H9 (cell line): ENCODE results near the gene SMTNL2. TPM values are rescaled to one million over a fixed set of nuclear protein-coding genes. Genes with fewer than 3 reads are reported as not detected.

Source experiments
- DNase-seq: peaks from one replicate; pipeline ENCODE4 v3.0.0-alpha.2; 2017
- H2AFZ ChIP-seq: one replicate; pipeline ENCODE4 v1.6.1; 2013; ENCODE audit warnings: mild to moderate bottlenecking, low read length, control low read depth, moderate library complexity
- H2AK5ac ChIP-seq: 2 replicates; pipeline ENCODE4 v1.6.1; 2013; ENCODE audit warnings: low read length, control low read depth, mixed read lengths; ENCODE audit not compliant: insufficient read length
- H2BK120ac ChIP-seq: one replicate; pipeline ENCODE4 v1.6.1; 2013; ENCODE audit warnings: low read depth, mild to moderate bottlenecking, low read length, control low read depth, inconsistent platforms; ENCODE audit not compliant: poor library complexity, severe bottlenecking
- H2BK12ac ChIP-seq: 2 replicates; pipeline ENCODE4 v1.6.1; 2013; ENCODE audit warnings: low read length, control low read depth, mixed read lengths, low read depth; ENCODE audit not compliant: insufficient read length
- H2BK15ac ChIP-seq: 2 replicates; pipeline ENCODE4 v1.6.1; 2013; ENCODE audit warnings: low read depth, low read length, control low read depth
- H2BK20ac ChIP-seq: one replicate; pipeline ENCODE4 v1.6.1; 2013; ENCODE audit warnings: low read depth, mild to moderate bottlenecking, low read length, control low read depth, inconsistent platforms; ENCODE audit not compliant: poor library complexity, severe bottlenecking
- H2BK5ac ChIP-seq: 2 replicates; pipeline ENCODE4 v1.6.1; 2013; ENCODE audit warnings: low read length, control low read depth, mixed read lengths; ENCODE audit not compliant: insufficient read length
- H3K14ac ChIP-seq: 2 replicates; pipeline ENCODE4 v1.6.1; 2013; ENCODE audit warnings: low read length, control low read depth; ENCODE audit not compliant: insufficient read depth
- H3K18ac ChIP-seq: 2 replicates; pipeline ENCODE4 v1.6.1; 2013; ENCODE audit warnings: low read depth, mild to moderate bottlenecking, mixed read lengths, low read length, control low read depth; ENCODE audit not compliant: insufficient read length
- H3K23ac ChIP-seq: 2 replicates; pipeline ENCODE4 v1.6.1; 2013; ENCODE audit warnings: low read length, control low read depth, mixed read lengths, low read depth; ENCODE audit not compliant: insufficient read length
- H3K23me2 ChIP-seq: 2 replicates; pipeline ENCODE4 v1.6.1; 2013; ENCODE audit warnings: low read depth, mild to moderate bottlenecking, mixed read lengths, low read length, control low read depth; ENCODE audit not compliant: insufficient read length, poor library complexity, severe bottlenecking
- H3K27ac ChIP-seq: 2 replicates; pipeline ENCODE4 v1.5.1; 2013; ENCODE audit warnings: low read length, control low read depth, mixed read lengths, low read depth; ENCODE audit not compliant: insufficient read length
- H3K27me3 ChIP-seq: 2 replicates; pipeline ENCODE4 v1.6.1; 2013; ENCODE audit warnings: low read length, control low read depth, inconsistent platforms; ENCODE audit not compliant: insufficient read depth
- H3K4ac ChIP-seq: 2 replicates; pipeline ENCODE4 v1.6.1; 2013; ENCODE audit warnings: low read depth, mild to moderate bottlenecking, control low read depth, inconsistent platforms, low read length, moderate library complexity
- H3K4me1 ChIP-seq: 2 replicates; pipeline ENCODE4 v1.6.1; 2013; ENCODE audit warnings: low read length, control low read depth, inconsistent platforms; ENCODE audit not compliant: insufficient read depth
- H3K4me2 ChIP-seq: 2 replicates; pipeline ENCODE4 v1.6.1; 2013; ENCODE audit warnings: low read length, control low read depth, mixed read lengths; ENCODE audit not compliant: insufficient read length, insufficient read depth
- H3K56ac ChIP-seq: 2 replicates; pipeline ENCODE4 v1.6.1; 2013; ENCODE audit warnings: low read depth, mild to moderate bottlenecking, mixed read lengths, low read length, control low read depth; ENCODE audit not compliant: insufficient read length
- H3K79me1 ChIP-seq: 2 replicates; pipeline ENCODE4 v1.6.1; 2013; ENCODE audit warnings: low read depth, mild to moderate bottlenecking, moderate library complexity, low read length, control low read depth, inconsistent platforms; ENCODE audit not compliant: insufficient read depth, poor library complexity, severe bottlenecking
- H3K79me2 ChIP-seq: 2 replicates; pipeline ENCODE4 v1.6.1; 2013; ENCODE audit warnings: low read length, control low read depth, inconsistent platforms; ENCODE audit not compliant: insufficient read depth
- H3K9ac ChIP-seq: 2 replicates; pipeline ENCODE4 v1.6.1; 2013; ENCODE audit warnings: low read length, control low read depth, mixed read lengths; ENCODE audit not compliant: insufficient read length; ENCODE audit errors: extremely low read depth
- H3K9me3 ChIP-seq: one replicate; pipeline ENCODE4 v1.6.1; 2013; ENCODE audit warnings: low read depth, low read length, inconsistent platforms; ENCODE audit not compliant: control insufficient read depth
- H3T11ph ChIP-seq: one replicate; pipeline ENCODE4 v1.6.1; 2013; ENCODE audit warnings: mild to moderate bottlenecking, low read length, control low read depth, inconsistent platforms
- H4K20me1 ChIP-seq: one replicate; pipeline ENCODE4 v1.6.1; 2013; ENCODE audit not compliant: control insufficient read depth, insufficient read length, insufficient read depth
- H4K5ac ChIP-seq: 2 replicates; pipeline ENCODE4 v1.6.1; 2013; ENCODE audit warnings: low read depth, mild to moderate bottlenecking, mixed read lengths, low read length, control low read depth; ENCODE audit not compliant: insufficient read length
- H4K8ac ChIP-seq: replicated peaks from 2 replicates; pipeline ENCODE4 v1.6.1; 2013; ENCODE audit warnings: low read length, control low read depth, mixed read lengths, low read depth; ENCODE audit not compliant: insufficient read length
- H4K91ac ChIP-seq: 2 replicates; pipeline ENCODE4 v1.6.1; 2013; ENCODE audit warnings: low read depth, mild to moderate bottlenecking, moderate library complexity, mixed read lengths, low read length, control low read depth; ENCODE audit not compliant: insufficient read length
- H3K27ac Mint-ChIP-seq, 3 experiments: 2 replicates in 2 of 3; 3 replicates in 1 of 3; pipeline ENCODE4 v1.8.0; 2020 to 2021; ENCODE audit warnings: mixed read lengths in 3 of 3, mild to moderate bottlenecking in 1 of 3, moderate library complexity in 1 of 3
- H3K27me3 Mint-ChIP-seq: 2 replicates; pipeline ENCODE4 v1.8.0; 2021; ENCODE audit warnings: low read depth, mild to moderate bottlenecking, moderate library complexity, mixed read lengths
- H3K36me3 Mint-ChIP-seq, 3 experiments: 2 replicates in 2 of 3; 3 replicates in 1 of 3; pipeline ENCODE4 v1.8.0; 2020 to 2021; ENCODE audit warnings: low read depth in 3 of 3, mixed read lengths in 3 of 3; ENCODE audit not compliant: insufficient read depth in 1 of 3
- H3K4me1 Mint-ChIP-seq, 2 experiments: 2 replicates each; pipeline ENCODE4 v1.8.0; 2020; ENCODE audit warnings: mixed read lengths in 2 of 2
- H3K4me3 Mint-ChIP-seq, 2 experiments: 2 replicates in 1 of 2; 3 replicates in 1 of 2; pipeline ENCODE4 v1.8.0; 2020 to 2021; ENCODE audit warnings: mild to moderate bottlenecking in 2 of 2, mixed read lengths in 2 of 2, moderate library complexity in 1 of 2
- H3K9me3 Mint-ChIP-seq, 2 experiments: 2 replicates in 1 of 2; 3 replicates in 1 of 2; pipeline ENCODE4 v1.8.0; 2020; ENCODE audit warnings: mild to moderate bottlenecking in 2 of 2, mixed read lengths in 2 of 2, moderate library complexity in 1 of 2
- CTCF ChIP-seq: fragments of 200-600 bp; sonication (generic); conservative IDR thresholded peaks from 3 replicates; pipeline ENCODE4 v1.8.0; 2021; ENCODE audit warnings: antibody characterized with exemption, mild to moderate bottlenecking
- WGBS: extraction: QIAGEN DNeasy Blood & Tissue Kit; methylation state at CpG from one replicate; pipeline ENCODE4 v1.1.7; 2013; ENCODE audit warnings: missing lambda C conversion rate, low lambda C conversion rate, mixed read lengths; ENCODE audit not compliant: insufficient read length; ENCODE audit errors: extremely low coverage; 5-methylcytosine and 5-hydroxymethylcytosine counted together
- total RNA-seq: library from RNA; stranded (reverse); gene quantifications from 2 replicates; pipeline ENCODE4 v1.2.1, GENCODE V29; 2021

The SMTNL2 gene
- total RNA-seq, 1 experiment from 2014 or later = 0.77 TPM

GRCh38 chr17:4622375-4622774 lies 38.0 kb downstream of the SMTNL2 start:
- Histone ChIP-seq H2AFZ (no peak overlapping the region), H2BK120ac (no peak overlapping the region), H4K5ac (no peak overlapping the region), H4K8ac (no peak overlapping the region), H3K18ac (no peak overlapping the region), H2BK15ac (no peak overlapping the region), H3K4me2 (no peak overlapping the region), H3K23ac (no peak overlapping the region), H3K14ac (no peak overlapping the region), H3T11ph (no peak overlapping the region), H2AK5ac (no peak overlapping the region), H3K23me2 (no peaks in the 10 kb centered on the region), H3K9ac (no peak overlapping the region), H4K91ac (no peak overlapping the region), H3K79me1 (no peaks in the 10 kb centered on the region), H4K20me1 (no peaks in the 10 kb centered on the region), H3K27ac (no peak overlapping the region), H3K4me1 (no peaks in the 10 kb centered on the region), H3K56ac (no peak overlapping the region), H3K9me3 (no peaks in the 10 kb centered on the region), H2BK20ac (no peak overlapping the region), H2BK5ac (no peak overlapping the region), H3K27me3 (no peaks in the 10 kb centered on the region), H3K79me2 (no peaks in the 10 kb centered on the region), H3K4ac (no peak overlapping the region), H2BK12ac (no peak overlapping the region)
- Mint-ChIP-seq H3K36me3 (no peaks in the 10 kb centered on the region), H3K27me3 (peaks cover 4% of the 10 kb centered on the region), H3K4me1 (peaks cover 8 to 16% of the 10 kb centered on the region in 2 experiments), H3K27ac (no peak overlapping the region), H3K4me3 (no peak overlapping the region), H3K9me3 (no peaks in the 10 kb centered on the region; a peak in 1 of 5 replicates)
- no peak for DNase-seq
- no CpG with 5 or more reads among the region's 1 CpG for WGBS
- no peak for TF ChIP-seq CTCF
